ENCODE data around the gene NUP214. TPM values are rescaled to one million over a fixed set of nuclear protein-coding genes. Genes with fewer than 3 reads are reported as not detected.
A peak's percentile ranks its signal among the peaks of the same experiment; 100 is the strongest.
"Not testable (repeated sequence)": the region's sequence is repeated elsewhere in the genome, so short reads cannot be mapped to it uniquely, and the experiment has no call there.

Gene NUP214
- polyA plus RNA-seq, 1 donor = 75.2 TPM

DNA sequence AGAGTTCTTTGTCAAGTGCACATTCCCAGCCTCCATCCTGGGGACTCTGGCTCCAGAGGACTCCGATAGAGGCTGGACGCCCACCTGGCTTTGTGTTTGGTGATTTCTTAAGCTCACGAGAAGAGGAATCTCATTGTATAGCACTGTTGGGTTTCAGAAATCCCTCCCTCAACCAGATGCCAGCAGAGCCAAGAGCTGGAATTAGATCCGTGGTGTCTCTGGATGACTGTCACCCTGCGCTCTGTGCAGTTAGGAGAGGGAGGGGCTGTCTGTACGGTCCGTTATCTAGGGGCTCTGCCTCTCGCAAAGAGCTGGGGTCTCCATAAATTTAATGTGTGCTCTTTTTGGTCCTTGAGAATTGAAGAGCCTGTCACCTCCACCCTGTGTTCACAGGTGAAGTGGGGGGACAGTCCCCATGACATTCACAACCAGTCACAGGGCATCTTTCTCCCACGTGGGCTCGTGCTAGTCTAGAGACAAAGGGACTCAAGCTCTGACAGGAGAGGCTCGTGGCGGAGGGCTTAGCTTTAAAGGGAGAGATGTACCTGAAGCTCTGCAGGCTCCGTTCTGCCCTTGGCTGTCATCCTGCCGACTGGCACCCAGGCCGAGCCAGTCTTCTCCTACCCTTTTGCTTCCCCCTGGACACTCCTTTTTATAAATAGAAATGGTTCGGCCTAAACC, 109.6 kb downstream of the NUP214 start:
- DNase-seq = no peak

DNA sequence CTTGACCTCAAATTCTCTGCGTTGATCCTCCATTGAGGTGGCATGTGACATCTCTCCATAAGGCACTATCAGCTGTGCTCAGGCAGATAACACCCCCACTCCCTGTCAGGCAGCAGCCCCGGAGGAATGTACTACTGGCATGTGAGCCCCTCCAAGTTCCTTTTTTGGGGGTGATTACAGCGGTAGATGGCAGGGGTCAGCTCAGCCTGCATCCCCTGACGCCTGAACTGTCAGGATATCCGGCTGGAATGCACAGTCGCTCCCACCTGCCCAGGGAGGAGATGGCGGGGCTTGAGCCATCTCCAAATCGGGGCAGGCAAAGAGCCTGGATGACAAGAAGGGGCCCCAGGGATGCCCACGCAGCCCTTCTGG, 110.1 kb downstream of the NUP214 start:
- no peak for DNase-seq

DNA sequence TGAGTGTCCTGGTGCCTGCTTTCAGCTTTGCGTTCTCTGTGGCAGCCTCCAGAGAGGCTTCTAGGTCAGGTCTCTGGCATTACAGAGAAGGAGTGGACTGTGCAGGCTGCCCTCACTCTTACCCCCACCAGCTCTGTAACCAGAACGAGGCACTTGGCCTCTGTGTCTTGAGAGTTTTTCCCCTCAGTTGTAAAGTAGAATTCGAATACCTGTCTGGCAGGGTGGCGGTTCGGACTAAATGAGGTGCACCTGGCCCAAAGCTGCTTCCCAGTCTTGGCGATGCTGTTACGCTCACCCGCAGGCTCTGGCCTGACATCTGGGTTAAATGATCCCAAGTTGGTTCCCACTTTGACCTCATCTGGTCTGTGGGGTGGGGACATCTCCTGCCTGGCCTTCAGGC, 110.8 kb downstream of the NUP214 start:
- no peak for DNase-seq

DNA sequence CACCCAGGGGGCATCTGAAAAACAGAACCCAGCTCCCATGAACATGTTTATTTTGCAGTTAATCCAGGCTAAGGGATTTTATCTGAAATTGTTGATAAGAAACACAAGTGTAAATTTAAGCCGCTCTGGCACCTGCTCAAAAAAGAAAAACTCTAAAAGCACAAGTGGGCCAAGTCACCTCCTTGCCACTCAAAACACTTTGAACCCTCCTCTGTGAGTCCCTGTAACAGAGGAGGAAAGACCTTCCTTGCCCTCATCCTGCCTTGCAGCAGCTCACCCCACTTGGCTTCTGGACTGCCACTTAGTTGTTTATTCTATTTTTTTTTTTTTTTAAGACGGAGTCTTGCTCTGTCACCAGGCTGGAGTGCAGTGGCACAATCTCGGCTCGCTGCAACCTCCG, 111.4 kb downstream of the NUP214 start:
- no peak for DNase-seq

DNA sequence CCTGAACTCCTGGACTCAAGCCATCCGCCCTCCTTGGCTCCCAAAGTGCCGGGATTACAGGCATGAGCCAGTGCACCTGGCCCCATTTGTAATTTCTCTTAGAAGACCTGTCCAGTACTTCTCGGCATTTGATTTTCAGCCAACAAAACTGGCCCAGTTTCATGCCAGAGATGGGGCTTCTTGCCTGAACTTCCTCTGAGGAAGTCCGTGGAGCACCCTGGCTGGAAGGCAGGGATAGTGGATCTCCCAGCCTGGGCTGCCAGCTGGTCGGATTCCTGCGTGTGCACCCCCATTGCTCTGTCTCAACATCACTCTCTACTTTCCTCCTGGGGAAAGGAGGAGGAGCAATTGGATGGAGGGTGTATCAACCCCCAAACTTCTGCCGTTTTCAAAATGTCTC, 111.9 kb downstream of the NUP214 start:
- DNase-seq = no peak

DNA sequence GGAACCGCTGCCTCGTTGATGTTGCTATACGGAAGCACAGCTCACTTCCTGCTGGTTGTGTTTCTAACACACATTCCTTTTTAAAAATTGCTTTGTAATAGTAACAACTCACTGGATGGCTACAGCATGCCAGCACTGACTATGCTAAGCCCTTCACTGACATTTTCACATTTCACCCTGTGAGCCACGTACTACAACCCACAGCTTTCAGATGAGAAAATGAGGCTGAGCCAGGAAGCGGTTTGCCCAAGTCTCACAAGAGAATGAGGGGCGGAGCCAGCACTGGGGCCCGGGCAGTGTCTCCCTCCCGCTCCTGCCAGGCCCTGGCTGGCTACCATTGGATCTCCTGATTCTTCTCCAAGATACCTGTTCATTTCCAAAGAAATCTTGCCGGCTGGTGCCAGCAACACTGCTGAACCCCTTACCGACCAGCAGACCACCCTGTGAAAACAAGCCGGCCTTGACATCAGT, 112.6 kb downstream of the NUP214 start:
- DNase-seq = no peak

DNA sequence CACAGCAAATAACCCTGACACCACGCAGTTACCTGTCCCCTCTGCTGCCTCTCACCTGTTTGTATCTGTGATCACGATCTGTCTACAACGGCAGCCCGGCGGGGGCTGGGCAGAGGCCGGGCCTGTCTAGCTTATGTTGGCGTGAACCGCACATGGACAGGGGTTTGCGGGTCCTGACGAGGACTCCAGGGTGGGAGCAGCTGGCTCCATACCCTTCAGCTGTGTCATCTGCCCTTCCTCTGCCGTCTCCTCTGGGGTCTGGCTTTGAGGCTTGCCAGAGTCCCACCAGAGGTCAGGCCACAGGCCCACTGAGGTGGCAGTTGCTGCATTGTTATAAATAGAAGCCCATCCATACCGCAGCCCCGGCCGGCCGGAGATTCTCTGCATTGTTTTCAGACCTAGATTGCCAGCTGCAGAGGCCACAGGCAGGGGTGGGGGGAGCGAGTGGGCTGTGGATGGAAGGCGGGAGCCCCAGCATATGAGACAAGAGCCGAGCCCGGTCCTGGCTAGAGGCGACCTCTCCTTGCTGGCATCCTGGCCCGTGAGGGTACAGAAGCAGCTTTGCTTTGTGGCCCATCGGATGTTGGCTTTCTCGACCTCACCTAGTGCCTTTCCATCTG, 113.1 kb downstream of the NUP214 start:
- DNase-seq = no peak

DNA sequence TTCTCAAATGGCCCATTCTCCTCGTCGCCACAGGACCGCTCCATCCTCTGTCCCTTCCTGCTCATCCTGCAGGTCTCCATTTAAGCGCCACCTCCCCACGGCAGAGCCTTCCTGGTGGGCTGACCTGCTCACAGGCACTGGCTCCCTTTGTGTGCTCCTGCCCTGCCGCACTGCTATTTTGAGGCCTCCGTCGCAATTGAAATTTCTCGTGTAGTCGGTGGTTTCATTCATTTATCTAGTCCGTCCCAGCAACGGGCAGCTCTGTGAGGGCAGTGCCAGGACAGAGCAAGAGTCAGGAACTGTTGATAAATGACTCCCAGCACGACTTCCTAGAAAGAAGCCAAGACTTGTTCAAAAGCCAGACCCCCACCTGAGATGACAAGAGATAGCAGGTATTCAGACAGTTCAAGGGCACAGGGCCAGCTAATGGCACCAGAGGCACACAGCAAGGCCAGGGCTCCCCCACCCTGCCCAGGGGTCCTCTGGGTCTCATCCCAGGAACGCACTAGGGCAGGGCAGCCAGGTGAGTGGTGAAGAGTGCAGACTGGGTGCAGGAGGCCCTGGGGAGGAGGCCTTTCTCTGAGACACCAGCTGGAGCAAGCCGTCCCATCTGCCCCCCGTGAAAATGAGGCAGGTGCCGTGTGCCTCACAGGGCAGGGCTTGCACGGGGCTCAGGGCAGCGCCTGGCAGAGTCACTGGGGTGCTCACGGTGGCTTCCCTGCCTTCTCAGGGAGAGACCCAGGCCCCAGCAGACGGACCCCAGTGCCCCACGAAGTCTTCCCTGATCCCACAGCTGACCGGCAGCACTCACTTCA, 114.0 kb downstream of the NUP214 start:
- no peak for DNase-seq

DNA sequence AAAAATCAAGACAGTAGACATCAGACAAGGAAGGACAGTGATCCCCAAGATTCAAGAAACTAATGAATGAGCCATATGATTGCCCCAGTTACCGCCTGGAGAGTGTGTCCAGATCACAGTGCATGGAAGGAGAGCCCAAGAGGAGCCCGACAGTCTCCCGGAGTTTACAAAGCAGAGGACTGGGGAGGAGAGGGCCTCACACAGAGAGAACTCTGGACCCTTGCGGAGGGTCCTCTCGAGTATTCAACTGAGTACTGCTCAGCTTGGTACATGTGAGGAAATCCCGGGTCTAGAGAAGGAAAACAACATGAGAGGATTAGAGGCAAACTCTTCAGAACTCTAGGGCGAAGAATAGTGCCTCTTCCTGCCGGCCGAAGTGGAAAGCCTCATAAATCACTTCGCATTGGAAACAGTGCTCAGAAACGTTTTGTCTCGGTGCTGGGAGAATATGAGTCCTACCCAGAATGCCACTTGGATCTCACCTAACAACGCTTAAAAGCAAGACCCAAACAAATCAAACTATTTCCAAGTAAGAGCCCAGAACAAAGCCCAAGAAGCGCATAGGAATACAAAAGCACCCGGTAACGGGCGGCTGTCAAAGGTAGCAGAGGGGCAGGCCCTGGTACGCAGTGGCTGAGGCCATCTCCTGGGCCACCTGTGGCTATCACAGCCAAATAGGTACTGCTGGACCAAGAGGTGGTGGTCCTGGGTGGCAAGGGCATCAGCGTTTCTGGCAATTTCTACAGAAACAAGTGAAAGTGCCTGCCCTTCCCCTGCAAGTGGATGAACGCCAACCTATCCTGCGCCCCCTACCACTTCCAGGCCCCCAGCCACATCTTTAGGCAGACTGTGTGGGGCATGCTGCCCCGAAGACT, 114.9 kb downstream of the NUP214 start:
- DNase-seq = peak; percentile 32

DNA sequence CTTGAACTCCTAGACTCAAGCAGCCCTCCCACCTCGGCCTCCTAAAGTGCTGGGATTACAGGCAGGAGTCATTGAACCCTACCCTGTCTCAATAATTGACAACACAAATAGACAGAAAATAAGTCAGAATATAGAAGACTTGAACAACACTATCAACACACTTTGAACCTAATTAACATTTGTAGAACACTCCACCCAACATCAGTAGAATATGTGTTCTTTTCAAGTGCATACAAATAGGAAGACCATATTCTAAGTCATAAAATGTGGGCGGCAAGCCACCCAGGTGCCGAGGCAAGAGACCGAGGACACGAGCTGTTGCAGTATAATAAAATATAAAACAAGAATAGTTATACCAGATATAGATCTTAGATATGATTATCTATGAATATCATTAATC, 118.9 kb downstream of the NUP214 start:
- DNase-seq = not testable (repeated sequence)

DNA sequence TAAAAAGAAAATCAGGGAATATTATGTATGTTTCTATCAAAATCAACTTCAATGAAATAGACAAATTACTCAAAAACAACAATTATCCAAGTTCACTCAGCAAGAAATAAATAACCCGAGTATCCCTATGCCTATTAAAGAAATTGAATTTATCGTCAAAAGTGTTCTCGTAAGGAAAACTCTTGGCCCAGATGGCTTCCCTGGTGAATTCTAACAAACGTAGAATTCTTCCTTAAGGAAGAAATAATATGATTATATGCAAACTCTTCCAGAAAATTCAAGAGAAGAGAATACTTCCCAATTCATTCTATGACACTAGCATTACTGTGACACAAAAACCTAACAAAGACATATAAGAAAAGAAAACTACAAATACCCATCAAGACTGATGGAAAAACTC, 121.2 kb downstream of the NUP214 start:
- DNase-seq = no peak

DNA sequence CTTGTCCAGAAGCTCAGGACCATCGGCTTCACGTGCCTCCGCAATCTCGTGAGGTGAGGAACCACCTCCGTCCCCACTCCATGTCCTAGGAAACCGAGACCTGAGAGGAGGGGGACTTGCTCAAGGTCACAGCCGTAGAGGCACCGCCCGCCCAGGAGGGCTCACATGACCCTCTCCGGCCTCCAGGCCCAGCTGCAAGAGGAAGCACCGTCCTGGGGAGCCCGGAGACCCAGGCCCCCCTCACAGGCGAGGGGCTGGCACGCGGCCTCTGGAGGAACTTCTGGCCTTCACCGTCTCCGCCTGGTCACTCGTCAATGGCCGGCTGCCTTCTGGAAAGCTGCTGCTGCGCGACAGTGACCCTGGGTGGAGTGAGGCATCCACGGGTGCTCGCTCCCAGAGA, 126.7 kb downstream of the NUP214 start:
- no peak for DNase-seq

DNA sequence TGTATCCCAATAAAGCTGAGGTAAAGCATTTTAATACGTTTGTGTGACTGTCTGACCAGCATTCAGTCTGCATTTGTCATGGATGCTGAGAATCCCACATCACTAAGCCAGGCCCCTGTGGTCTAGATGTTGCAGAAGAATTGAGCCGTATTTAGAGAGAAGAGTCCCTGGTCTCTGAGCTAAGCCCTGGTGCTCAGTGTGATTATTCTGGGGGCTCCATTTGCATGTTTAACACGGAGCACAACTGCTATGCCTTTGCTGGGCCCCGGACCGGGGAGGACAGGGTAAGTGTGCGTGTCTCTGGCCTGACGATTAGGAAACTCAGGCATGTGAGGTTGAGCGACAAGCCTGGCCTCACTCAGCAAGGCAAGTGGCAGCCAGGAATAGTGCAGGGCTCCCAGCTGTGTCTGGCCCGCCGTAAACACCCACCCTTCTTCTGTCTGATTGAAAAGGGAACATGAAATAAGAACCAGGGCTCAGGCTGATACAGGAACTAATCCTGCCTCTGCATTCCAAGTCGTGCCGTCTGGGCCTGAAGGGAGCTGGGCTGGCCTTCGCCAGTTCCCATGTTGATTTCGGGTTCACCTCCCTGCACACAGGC, 128.6 kb downstream of the NUP214 start:
- no peak for DNase-seq

DNA sequence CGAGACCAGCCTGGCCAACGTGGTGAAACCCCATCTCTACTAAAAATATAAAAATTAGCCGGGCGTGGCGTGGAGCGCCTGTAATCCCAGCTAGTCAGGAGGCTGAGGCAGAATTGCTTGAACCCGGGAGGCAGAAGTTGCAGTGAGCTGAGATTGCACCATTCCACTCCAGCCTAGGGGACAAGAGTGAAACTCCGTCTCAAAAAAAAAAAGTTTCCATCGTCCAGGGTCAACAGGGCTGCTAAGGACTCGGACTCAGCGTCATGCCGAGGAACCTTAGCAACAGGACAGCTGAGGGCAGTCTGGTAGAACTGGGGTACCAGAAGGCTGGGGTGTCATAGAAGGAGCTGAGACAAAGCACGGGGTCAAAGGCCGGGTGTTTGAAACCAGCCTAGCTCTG, 129.2 kb downstream of the NUP214 start:
- DNase-seq = no peak

DNA sequence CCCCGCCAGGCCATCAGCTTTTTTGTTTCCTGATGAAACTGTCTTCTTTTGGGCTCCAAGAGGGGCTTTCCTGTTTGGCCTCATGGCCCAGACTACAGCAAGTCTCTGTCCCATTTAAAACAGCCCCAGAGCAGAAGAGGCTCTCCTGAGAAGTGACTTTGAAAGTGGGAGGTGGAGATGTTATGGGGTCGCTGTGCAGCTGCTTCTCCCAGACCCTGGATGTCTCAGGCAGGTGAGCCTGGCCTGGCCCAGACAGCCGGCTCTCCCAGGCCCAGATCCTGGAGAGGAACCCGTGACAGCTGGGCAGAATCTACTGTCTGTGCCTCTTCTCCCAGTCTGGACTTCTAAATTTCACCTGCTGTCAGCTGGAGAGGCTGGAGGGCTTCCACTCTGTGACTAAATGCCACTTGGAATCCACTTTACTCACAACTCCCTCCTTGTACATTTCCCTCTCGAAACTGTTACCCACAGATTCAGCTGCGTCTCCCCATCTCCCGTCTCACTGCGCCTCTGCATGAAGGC, 130.4 kb downstream of the NUP214 start:
- DNase-seq = no peak

DNA sequence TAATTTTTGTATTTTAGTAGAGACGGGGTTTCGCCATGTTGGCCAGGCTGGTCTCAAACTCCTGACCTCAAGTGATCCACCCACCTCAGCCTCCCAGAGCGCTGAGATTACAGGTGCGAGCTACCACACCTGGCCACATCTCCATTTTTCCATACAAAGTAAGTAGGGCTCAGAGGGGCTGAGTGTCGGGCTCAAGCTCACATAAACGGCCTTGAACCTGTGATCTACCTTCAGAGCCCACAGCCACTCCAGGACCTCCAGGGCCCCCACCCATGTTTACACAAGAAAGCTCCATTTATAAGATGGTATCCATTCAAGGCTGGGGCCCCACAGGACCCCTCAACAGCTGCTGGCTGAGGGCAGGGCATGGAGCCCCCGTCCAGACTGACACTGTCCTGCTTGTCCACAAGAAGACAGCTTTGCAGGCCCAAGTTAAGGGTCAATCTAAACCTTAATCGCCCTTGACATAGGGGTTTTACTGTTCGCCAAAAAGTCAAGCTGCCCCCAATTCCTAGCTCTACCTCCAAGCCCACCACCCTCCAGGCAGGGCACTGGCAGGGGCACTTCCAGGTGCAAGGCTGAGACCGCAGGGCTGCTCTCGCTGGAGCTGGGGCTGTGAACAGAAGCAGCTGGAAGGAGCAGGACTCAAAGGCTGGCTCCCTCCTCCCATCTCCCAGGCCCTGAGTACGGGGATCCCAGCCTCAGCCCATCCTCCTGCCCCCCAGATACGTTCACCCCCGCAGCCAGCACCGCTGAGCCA, 132.1 kb downstream of the NUP214 start:
- no peak for DNase-seq

DNA sequence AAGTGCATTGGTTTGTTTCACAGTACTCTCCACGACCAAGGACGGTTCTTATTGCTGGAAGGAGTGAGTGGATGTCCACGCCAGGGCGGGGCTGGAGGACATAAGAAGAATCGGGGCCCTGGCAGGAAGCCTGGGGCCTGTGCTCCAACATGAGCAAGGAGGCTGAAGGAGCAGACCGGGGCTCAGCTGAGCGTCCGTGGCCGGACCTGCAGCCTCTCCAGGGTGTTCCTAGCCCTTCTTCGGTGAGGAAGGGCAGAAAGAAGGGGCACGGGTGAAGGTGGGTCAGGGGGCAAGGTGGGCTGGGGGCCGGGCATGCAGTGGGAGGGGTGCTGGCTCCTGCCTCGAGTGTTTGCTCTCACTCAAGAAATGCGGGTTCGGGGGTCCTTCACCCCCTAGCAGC, 132.8 kb downstream of the NUP214 start:
- no peak for DNase-seq

DNA sequence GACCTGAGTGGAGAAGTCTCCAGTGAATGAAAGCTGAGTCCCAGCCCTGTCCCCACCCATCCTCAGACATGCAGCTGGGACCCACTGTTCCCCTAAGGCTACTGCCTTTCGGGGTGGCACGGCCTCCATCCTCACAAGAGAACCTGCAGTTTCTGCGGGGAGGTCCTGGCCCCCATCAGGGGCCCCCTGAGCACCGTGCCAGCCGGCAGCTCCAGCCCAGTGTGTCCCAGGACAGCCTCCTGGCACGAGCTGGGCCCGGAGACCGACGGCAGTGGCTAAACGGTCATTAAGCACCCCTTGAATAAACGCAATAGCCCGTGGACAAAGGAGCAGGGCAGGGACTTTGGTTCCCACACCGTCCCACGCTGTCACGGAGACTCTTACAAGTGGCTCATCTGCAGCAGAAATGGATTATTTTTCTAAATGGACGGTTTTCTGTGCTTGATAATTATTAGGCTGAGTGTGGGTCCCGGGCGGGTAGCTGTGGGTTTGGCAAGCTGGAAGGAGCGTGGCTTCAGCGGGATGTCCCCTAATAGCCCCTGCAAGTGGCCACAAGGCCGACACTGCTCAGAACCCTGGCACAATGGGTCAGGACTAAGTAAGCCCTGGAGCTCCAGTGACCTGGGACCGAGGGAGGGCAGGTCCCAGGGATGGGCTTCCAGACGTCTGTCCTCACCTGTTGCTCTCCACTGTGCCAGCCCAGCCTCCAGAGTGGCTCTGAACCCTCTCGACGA, 133.5 kb downstream of the NUP214 start:
- no peak for DNase-seq

DNA sequence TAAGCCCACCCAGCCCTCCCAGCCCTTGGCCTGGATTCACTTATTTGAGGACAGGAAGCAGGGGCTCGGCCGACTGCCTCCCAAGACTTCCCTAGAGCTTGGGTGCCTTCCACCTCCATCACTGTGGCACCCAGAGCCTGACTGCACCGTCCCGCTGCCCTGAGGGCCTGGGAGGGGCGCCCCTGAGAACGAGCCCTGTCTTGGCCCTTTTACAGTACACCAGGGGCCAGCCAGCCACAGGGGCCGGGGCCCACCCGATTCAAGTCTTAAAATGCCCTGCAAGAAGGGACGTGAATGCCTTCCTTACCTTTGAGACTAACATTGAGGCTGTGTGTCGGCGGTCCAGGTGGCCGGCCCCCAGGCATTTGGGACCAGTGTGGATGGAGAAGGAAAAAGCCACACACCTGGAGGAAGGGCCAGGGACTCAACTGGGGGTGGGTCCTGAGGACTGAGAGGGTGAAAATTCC, 134.1 kb downstream of the NUP214 start:
- DNase-seq = no peak

Data from left kidney (tissue), 2 donors.